Adrenal gland (tissue), 12 donors: ENCODE measurements around the gene RPS6KA4. TPM values are rescaled to one million over a fixed set of nuclear protein-coding genes. Genes with fewer than 3 reads are reported as not detected.

Experiments used
- DNase-seq, 7 donors: peaks; one replicate each; pipeline ENCODE4 v3.0.0-alpha.2; 2019 to 2020
- H3K27ac ChIP-seq, 5 donors: fragments of 200-600 bp; sonication (generic) in 4 of 5; 1 replicate in 3 of 5; 2 replicates in 2 of 5; pipeline versions ENCODE4 v1.5.1 to v1.8.0; 2016 to 2020; ENCODE audit warnings: mild to moderate bottlenecking in 1 of 5
- H3K27me3 ChIP-seq: fragments of 200-600 bp; 2 replicates; pipeline ENCODE4 v1.8.0; 2021
- H3K36me3 ChIP-seq, 2 donors: fragments of 200-600 bp; replicated peaks in 1 of 2; 1 replicate in 1 of 2; 2 replicates in 1 of 2; pipeline versions ENCODE4 v1.5.1 to v1.8.0; 2018 to 2022
- H3K4me1 ChIP-seq, 2 donors: fragments of 200-600 bp; replicated peaks in 1 of 2; 1 replicate in 1 of 2; 2 replicates in 1 of 2; pipeline versions ENCODE4 v1.5.1 to v1.8.0; 2018 to 2021
- H3K4me3 ChIP-seq, 4 donors: fragments of 200-600 bp; sonication (generic) in 3 of 4; one replicate each; pipeline ENCODE4 v1.5.1; 2016 to 2018
- H3K9me3 ChIP-seq, 3 donors: fragments of 200-600 bp; sonication (generic) in 1 of 3; replicated peaks in 1 of 3; 1 replicate in 2 of 3; 2 replicates in 1 of 3; pipeline versions ENCODE4 v1.5.1 to v1.8.0; 2016 to 2021
- CTCF ChIP-seq, 6 experiments: fragments of 450-650 bp in 4 of 6; fragments of 200-600 bp in 2 of 6; sonication (generic) in 1 of 6; IDR thresholded peaks; 1 replicate in 5 of 6; 2 replicates in 1 of 6; pipeline versions ENCODE4 v1.5.1 to v1.8.0; 2016 to 2021; ENCODE audit warnings: antibody characterized with exemption in 6 of 6, mild to moderate bottlenecking in 2 of 6, moderate library complexity in 1 of 6
- POLR2A ChIP-seq, 2 donors: fragments of 450-650 bp; IDR thresholded peaks; one replicate each; pipeline ENCODE4 v1.6.1; 2017; ENCODE audit warnings: antibody characterized with exemption in 2 of 2, mild to moderate bottlenecking in 2 of 2, moderate library complexity in 1 of 2
- WGBS, 4 donors: extraction: QIAGEN DNeasy Blood & Tissue Kit in 2 of 4; methylation state at CpG; one replicate each; pipeline versions ENCODE4 v1.1.5 to v1.1.7; 2013 to 2017; 5-methylcytosine and 5-hydroxymethylcytosine counted together
- intact Hi-C, 2 donors: fragments of 100-400 bp; cut with DNase I; formaldehyde crosslinking; loops; one replicate each; pipeline versions ENCODE4 v1.14.1 to v1.15.0; 2022 to 2023
- polyA plus RNA-seq, 3 donors: library from polyadenylated mRNA; stranded (reverse); fragments of 200-250 nt in 2 of 3; fragments of 350-450 nt in 1 of 3; fragmentation: Illumina TruSeq in 1 of 3; extraction: RNeasy Lipid Tissue Mini Kit (QIAGEN cat#74804) in 1 of 3; gene quantifications; one replicate each; pipeline ENCODE4 v1.2.3, GENCODE V29; 2013 to 2014
- total RNA-seq, 9 donors: library from RNA; depleted of rRNA in 4 of 9; stranded (reverse); fragments of >200 nt in 4 of 9; fragments of 120-200 nt in 1 of 9; fragmentation: NEBNext Ultra II Directional in 1 of 9; extraction: Animal tissue kit (Norgen Biotek cat#: 25700) in 1 of 9; gene quantifications; one replicate each; pipeline versions ENCODE4 v1.1.0 to v1.2.4, GENCODE V29; 2013 to 2023
- donor health status: healthy with polysubstance abuse.
- donor health status: Bipolar disorder and iron deficiency.
- donor health status: DM: yes; HTN: yes; CAD: no.
- donor health status: DM: no; HTN: no; CAD: no.
- donor health status: DM: no; HTN: no; CAD: no.
- donor health status: DM: yes; HTN: yes; CAD: no.

RPS6KA4 gene
- total and polyA plus RNA-seq, 12 donors: 4.9 to 89.3 (median 26.3) TPM

- Histone ChIP-seq H3K36me3 (no peaks in the 10 kb centered on the region), H3K27ac (no peak overlapping the region), H3K27me3 (no peaks in the 10 kb centered on the region), H3K4me3 (no peak overlapping the region), H3K9me3 (no peaks in the 10 kb centered on the region), H3K4me1 (no peaks in the 10 kb centered on the region)
- no peak for DNase-seq
- 90 to 100% (median 100%) methylated on average over 2 of the region's 2 CpGs for WGBS, 4 donors
- intact Hi-C loops: no loop called here
- no peak for TF ChIP-seq POLR2A (IDR thresholded peaks at IDR 0.05)
- no peak for TF ChIP-seq CTCF (IDR thresholded peaks at IDR 0.05)
Measured at GRCh38 chr11:64407630-64408029, 48.7 kb downstream of the RPS6KA4 start.

GRCh38 chr11:64409278-64409677 lies 50.3 kb downstream of the RPS6KA4 start:
- Histone ChIP-seq H3K36me3 (no peaks in the 10 kb centered on the region), H3K4me3 (no peak overlapping the region), H3K9me3 (no peaks in the 10 kb centered on the region), H3K4me1 (no peaks in the 10 kb centered on the region), H3K27me3 (no peaks in the 10 kb centered on the region), H3K27ac (no peak overlapping the region)
- DNase-seq: no peak
- intact Hi-C loops: no loop called here
- 71 to 89% (median 80%) methylated on average over 7 to 20 of the region's 20 CpGs for WGBS, 4 donors
- no peak for TF ChIP-seq CTCF (IDR thresholded peaks at IDR 0.05)
- TF ChIP-seq POLR2A (IDR thresholded peaks at IDR 0.05): no peak

- Histone ChIP-seq H3K27ac (no peak overlapping the region), H3K9me3 (no peaks in the 10 kb centered on the region), H3K27me3 (no peaks in the 10 kb centered on the region), H3K4me1 (no peaks in the 10 kb centered on the region), H3K36me3 (no peaks in the 10 kb centered on the region), H3K4me3 (no peak overlapping the region)
- intact Hi-C loops: no loop called here
- 49 to 55% (median 53%) methylated on average over 16 of the region's 16 CpGs for WGBS, 4 donors
- no peak for TF ChIP-seq POLR2A (IDR thresholded peaks at IDR 0.05)
- TF ChIP-seq CTCF (IDR thresholded peaks at IDR 0.05): no peak
- peak in 1 of 7 donors; percentile 24 for DNase-seq
Measured at GRCh38 chr11:64409707-64410403, 50.9 kb downstream of the RPS6KA4 start.

- H3K27ac ChIP-seq: no peak overlapping the region
- H3K4me3 ChIP-seq: no peak overlapping the region
- no peaks in the 10 kb centered on the region for H3K4me1 ChIP-seq
- WGBS, 4 donors: 62 to 75% (median 73%) methylated on average over 6 to 7 of the region's 7 CpGs
- H3K36me3 ChIP-seq: no peaks in the 10 kb centered on the region
- H3K9me3 ChIP-seq: no peaks in the 10 kb centered on the region
- TF ChIP-seq CTCF (IDR thresholded peaks at IDR 0.05) (no peak), POLR2A (IDR thresholded peaks at IDR 0.05) (no peak)
- intact Hi-C loops: no loop called here
- no peaks in the 10 kb centered on the region for H3K27me3 ChIP-seq
- DNase-seq: no peak
Measured at GRCh38 chr11:64410404-64410734, 51.4 kb downstream of the RPS6KA4 start.
